KMS-11 (cell line): ENCODE results near the gene ABHD12.

Source experiments
- H2AFZ ChIP-seq: fragments of 200-600 bp; sonication (generic); 2 replicates; pipeline ENCODE4 v1.6.1; 2016; ENCODE audit warnings: antibody characterized with exemption, mixed run types, low read depth
- H3K27ac ChIP-seq: fragments of 200-600 bp; sonication (generic); 2 replicates; pipeline ENCODE4 v1.6.1; 2016; ENCODE audit warnings: mild to moderate bottlenecking, mixed run types
- H3K27me3 ChIP-seq: fragments of 200-600 bp; sonication (generic); 2 replicates; pipeline ENCODE4 v1.6.1; 2017; ENCODE audit warnings: mild to moderate bottlenecking, low read depth, mixed run types, moderate library complexity; ENCODE audit not compliant: insufficient read depth
- H3K36me3 ChIP-seq: fragments of 200-600 bp; sonication (generic); 2 replicates; pipeline ENCODE4 v1.6.1; 2017; ENCODE audit warnings: mild to moderate bottlenecking, mixed run types; ENCODE audit not compliant: insufficient read depth
- H3K4me1 ChIP-seq: fragments of 200-600 bp; sonication (generic); 2 replicates; pipeline ENCODE4 v1.6.1; 2016; ENCODE audit warnings: mild to moderate bottlenecking, low read depth, mixed run types; ENCODE audit not compliant: poor library complexity, severe bottlenecking
- H3K4me2 ChIP-seq: fragments of 200-600 bp; sonication (generic); 2 replicates; pipeline ENCODE4 v1.7.0; 2016; ENCODE audit warnings: mild to moderate bottlenecking, mixed run types
- H3K4me3 ChIP-seq: fragments of 200-600 bp; sonication (generic); IDR thresholded peaks from 2 replicates; pipeline ENCODE4 v1.6.1; 2017; ENCODE audit warnings: low read depth, low read length, mixed read lengths; ENCODE audit not compliant: insufficient read depth
- H3K79me2 ChIP-seq: fragments of 200-600 bp; sonication (generic); 2 replicates; pipeline ENCODE4 v1.6.1; 2016; ENCODE audit warnings: low read depth, mixed run types; ENCODE audit not compliant: insufficient read depth
- H3K9ac ChIP-seq: fragments of 200-600 bp; sonication (generic); 2 replicates; pipeline ENCODE4 v1.6.1; 2016; ENCODE audit warnings: mild to moderate bottlenecking, mixed run types
- H4K20me1 ChIP-seq: fragments of 200-600 bp; sonication (generic); 2 replicates; pipeline ENCODE4 v1.6.1; 2016; ENCODE audit warnings: mild to moderate bottlenecking, mixed run types; ENCODE audit not compliant: insufficient read depth
- TF ChIP-seq, protein P1 (sequence below): fragments of 200-600 bp; sonication (generic); conservative IDR thresholded peaks from 2 replicates; pipeline ENCODE4 v1.6.1; 2017; ENCODE audit warnings: low read depth, mild to moderate bottlenecking, antibody characterized with exemption, low read length, moderate library complexity, mixed read lengths

The ABHD12 gene

DNA sequence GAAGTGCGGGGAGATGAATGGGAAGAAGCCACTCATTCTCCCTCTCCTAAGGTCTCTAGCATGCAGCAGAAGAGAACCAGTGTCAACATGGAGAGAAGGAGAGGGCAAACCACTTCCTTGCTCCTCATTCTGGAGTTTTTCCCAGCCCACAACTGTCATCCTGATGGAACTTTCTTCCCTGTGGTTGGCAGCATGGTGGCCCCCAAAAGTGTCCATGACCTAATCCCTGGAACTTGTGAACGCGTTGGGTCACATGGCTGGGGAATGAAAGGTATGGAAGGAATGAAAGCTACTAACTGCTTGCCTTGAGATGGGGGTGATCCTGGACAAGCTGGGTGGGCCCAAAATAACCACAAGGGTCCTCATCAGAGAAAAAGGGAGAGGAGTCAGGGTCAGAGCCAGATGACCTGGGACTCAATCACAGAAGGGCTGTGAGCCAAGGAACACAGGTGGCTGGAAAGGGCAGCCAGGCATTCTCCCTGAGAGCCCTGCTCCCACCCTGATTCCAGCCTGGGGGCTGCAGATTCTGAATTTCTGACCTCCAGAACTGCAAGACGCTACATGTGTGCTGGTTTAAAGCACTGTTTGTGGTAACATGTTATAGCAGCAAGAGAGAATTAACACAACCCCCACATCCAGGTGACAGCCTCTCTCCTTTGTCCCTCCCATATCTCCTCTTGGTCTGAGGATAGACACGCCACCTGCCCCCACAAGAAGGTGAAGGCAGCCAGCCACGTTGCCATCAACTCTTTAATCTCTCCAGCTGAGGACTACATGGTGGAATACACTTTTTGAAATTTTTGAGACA is 79.5 kb downstream of the ABHD12 start:
- peak overlapping the region; percentile 99 for H3K4me2 ChIP-seq
- H3K36me3 ChIP-seq, result no peaks in the 10 kb centered on the region

DNA sequence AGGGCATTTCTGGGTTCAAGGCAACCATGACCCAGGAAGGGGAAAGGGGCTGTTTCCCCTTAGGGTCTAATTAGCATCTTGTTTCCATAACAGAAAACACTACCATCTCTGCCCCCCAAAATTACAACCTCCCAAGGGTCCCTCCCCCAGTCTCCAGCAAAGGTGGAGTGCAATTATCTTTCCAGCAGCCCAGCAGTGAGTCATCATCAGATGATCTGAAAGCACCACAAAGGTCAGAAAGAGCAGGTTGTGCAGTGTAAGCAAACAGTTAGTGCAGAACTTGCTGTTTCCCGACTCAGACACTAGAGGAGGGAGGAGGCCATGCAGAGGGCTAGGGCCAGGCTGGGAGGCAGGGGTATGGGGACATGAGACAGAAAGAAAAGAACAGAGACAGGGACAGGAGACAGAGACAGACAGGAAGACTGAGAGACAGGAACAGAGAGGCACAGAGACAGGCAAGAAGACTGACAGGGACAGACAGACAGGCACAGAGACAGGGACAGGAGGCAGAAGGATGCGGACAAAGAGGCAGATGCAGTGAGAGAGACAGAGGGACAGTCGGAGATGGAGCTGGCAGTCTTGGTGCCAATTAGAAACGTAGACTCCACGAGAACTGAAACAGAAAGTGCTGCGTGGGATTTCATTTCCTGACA is 80.2 kb downstream of the ABHD12 start:
- peak overlapping the region; percentile 86 for H3K9ac ChIP-seq
- H3K36me3 ChIP-seq, result no peaks in the 10 kb centered on the region
- peak overlapping the region; percentile 99 for H3K4me2 ChIP-seq
- TF ChIP-seq, protein P1, sequence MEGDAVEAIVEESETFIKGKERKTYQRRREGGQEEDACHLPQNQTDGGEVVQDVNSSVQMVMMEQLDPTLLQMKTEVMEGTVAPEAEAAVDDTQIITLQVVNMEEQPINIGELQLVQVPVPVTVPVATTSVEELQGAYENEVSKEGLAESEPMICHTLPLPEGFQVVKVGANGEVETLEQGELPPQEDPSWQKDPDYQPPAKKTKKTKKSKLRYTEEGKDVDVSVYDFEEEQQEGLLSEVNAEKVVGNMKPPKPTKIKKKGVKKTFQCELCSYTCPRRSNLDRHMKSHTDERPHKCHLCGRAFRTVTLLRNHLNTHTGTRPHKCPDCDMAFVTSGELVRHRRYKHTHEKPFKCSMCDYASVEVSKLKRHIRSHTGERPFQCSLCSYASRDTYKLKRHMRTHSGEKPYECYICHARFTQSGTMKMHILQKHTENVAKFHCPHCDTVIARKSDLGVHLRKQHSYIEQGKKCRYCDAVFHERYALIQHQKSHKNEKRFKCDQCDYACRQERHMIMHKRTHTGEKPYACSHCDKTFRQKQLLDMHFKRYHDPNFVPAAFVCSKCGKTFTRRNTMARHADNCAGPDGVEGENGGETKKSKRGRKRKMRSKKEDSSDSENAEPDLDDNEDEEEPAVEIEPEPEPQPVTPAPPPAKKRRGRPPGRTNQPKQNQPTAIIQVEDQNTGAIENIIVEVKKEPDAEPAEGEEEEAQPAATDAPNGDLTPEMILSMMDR, result peak; percentile 36; the same call in 1 of the 2 replicates
- H3K79me2 ChIP-seq, result no peaks in the 10 kb centered on the region
- H4K20me1 ChIP-seq, result no peaks in the 10 kb centered on the region
- H3K4me3 ChIP-seq, result no peak overlapping the region
- 0 out of 2 replicates have a peak overlapping the region, but pooled peaks have one; percentile 10 for H2AFZ ChIP-seq
- H3K4me1 ChIP-seq, result peaks cover 65% of the 10 kb centered on the region
- peak overlapping the region; percentile 99 for H3K27ac ChIP-seq
- no peaks in the 10 kb centered on the region for H3K27me3 ChIP-seq

More for the DNA sequence above, 79.5 kb downstream of the ABHD12 start:
- H3K4me3 ChIP-seq, result no peak overlapping the region
- H3K79me2 ChIP-seq, result no peaks in the 10 kb centered on the region
- TF ChIP-seq, protein P1, result no peak
- H3K27ac ChIP-seq, result peak overlapping the region; percentile 99
- H3K9ac ChIP-seq, result peak overlapping the region; percentile 86
- H3K4me1 ChIP-seq, result peaks cover 65% of the 10 kb centered on the region
- no peak overlapping the region for H2AFZ ChIP-seq
- H4K20me1 ChIP-seq, result no peaks in the 10 kb centered on the region
- H3K27me3 ChIP-seq, result no peaks in the 10 kb centered on the region

DNA sequence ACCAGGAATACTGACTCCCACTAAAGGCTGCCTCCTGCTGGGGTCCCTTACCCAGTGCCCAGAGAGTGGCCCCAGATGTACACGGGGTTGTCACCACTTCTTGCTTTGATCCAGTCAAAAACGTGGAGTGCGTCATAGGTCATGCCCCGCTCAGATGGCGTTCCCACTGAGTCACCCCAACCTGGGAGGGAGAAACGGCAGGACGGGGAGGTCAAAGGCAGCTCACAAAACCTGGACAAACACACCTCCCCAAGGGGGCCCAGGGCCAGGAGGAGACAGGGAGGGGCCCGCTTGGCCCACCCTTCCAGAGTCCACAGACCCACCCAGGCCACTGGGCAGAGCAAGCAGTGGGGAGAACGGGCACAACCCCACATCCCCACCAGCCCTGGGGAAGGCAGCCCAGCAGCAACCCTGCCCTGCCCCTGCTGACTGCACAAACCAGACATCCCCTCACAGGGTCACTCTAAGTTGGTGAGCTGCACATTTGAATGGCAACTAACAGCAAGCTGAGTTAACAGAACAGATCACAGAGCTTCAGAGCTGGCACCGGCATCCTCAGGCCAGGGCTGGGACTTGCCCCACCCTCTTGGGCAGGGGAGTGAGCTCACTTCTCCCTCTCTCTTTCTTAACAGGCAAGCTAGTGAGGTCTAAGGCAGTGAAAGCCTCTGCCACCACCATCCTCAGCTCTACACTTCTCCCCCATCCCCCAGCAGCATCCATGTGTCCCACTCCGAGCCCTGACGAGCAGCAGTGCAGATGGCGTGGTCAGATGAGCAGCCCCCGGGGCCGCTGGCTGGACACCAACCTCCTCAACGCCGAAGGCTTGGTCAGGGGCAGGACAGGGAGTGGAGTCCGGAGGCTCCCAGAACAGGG is 81.0 kb downstream of the ABHD12 start:
- H3K27ac ChIP-seq, result peak overlapping the region; percentile 99
- TF ChIP-seq, protein P1, result no peak
- H3K4me2 ChIP-seq, result peak overlapping the region; percentile 99
- no peaks in the 10 kb centered on the region for H3K79me2 ChIP-seq
- H3K9ac ChIP-seq, result peak overlapping the region; percentile 86
- peaks cover 65% of the 10 kb centered on the region for H3K4me1 ChIP-seq
- no peaks in the 10 kb centered on the region for H4K20me1 ChIP-seq
- 0 out of 2 replicates have a peak overlapping the region, but pooled peaks have one; percentile 10 for H2AFZ ChIP-seq
- no peaks in the 10 kb centered on the region for H3K27me3 ChIP-seq
- H3K36me3 ChIP-seq, result no peaks in the 10 kb centered on the region
- no peak overlapping the region for H3K4me3 ChIP-seq

DNA sequence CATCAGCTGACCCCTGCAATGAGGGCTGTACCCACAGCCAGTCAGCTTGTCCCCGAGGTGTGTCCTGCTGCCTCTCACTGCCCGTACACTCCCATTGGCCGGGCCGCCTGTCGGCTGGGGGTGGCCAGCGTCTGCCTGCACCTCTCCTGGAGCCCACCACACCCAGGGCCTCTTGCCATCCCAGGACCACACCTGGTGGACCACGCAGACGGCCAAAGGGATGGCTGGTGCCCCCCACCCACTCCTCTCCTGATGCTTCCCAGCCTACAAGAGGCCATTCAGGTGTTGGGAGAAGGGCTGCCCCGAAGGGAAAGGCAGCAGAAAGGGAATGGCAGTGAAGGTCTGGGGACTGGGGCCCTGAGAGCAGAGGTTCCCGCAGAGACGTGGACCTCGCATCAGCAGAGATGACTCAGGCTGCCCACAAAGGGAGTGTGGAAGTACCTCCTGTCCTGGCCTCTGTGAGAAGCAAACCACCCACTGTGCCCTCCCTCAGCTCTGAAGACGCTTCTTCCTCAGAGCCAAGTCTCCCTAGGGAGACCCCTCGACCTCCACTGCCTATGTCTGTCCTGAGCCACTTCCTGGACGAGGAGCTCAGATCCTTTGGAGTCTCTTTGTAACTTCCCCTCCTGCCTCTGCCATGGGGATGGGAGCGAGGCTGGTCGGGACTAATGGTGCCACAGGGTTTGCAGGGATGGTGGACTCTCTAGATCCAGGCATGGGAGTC is 81.8 kb downstream of the ABHD12 start:
- no peak overlapping the region for H2AFZ ChIP-seq
- H3K27ac ChIP-seq, result peak overlapping the region; percentile 99
- H3K79me2 ChIP-seq, result no peaks in the 10 kb centered on the region
- peaks cover 65% of the 10 kb centered on the region for H3K4me1 ChIP-seq
- peak overlapping the region; percentile 9; the same call in 1 of the 2 replicates for H3K9ac ChIP-seq
- no peaks in the 10 kb centered on the region for H3K27me3 ChIP-seq
- no peak overlapping the region for H3K4me3 ChIP-seq
- H4K20me1 ChIP-seq, result no peaks in the 10 kb centered on the region
- TF ChIP-seq, protein P1, result no peak
- no peaks in the 10 kb centered on the region for H3K36me3 ChIP-seq
- peak overlapping the region; percentile 99 for H3K4me2 ChIP-seq
